Tibial nerve (tissue), 4 donors: Measurements from ENCODE around the gene MITF.

Experiments used
- CTCF ChIP-seq, 5 experiments: fragments of 200-600 bp in 3 of 5; fragments of 450-650 bp in 2 of 5; sonication (generic) in 3 of 5; IDR thresholded peaks; one replicate each; pipeline ENCODE4 v1.5.1; 2016 to 2019; ENCODE audit warnings: antibody characterized with exemption in 5 of 5, mild to moderate bottlenecking in 3 of 5, moderate library complexity in 2 of 5
- EP300 ChIP-seq, 2 donors: sonication (generic); formaldehyde crosslinking; IDR thresholded peaks; one replicate each; pipeline ENCODE4 v1.6.1; 2017; ENCODE audit warnings: antibody characterized with exemption in 2 of 2, mild to moderate bottlenecking in 1 of 2
- POLR2A ChIP-seq, 2 donors: fragments of 450-650 bp; IDR thresholded peaks; one replicate each; pipeline ENCODE4 v1.6.1; 2017; ENCODE audit warnings: antibody characterized with exemption in 2 of 2, mild to moderate bottlenecking in 2 of 2, moderate library complexity in 2 of 2

GRCh38 chr3:69770219-69770618 lies 31.0 kb downstream of the MITF start:
- no peak for TF ChIP-seq CTCF (IDR thresholded peaks at IDR 0.05)
- TF ChIP-seq EP300 (IDR thresholded peaks at IDR 0.05) = no peak
- TF ChIP-seq POLR2A (IDR thresholded peaks at IDR 0.05) = no peak
